ENCODE results near the gene AHDC1.

The AHDC1 gene

GRCh38 chr1:27574871-27575831, 28.8 kb downstream of the AHDC1 start (continued):
- TF ChIP-seq ZNF184 (tag by site-specific recombination; IDR thresholded peaks at IDR 0.05): peak; percentile 66; the same call in 1 of the 2 replicates
- no peak for TF ChIP-seq ZNF621 (tag by site-specific recombination; IDR thresholded peaks at IDR 0.05)
- TF ChIP-seq ZNF26 (tag by site-specific recombination; IDR thresholded peaks at IDR 0.05): no peak
- TF ChIP-seq ZBTB48 (tag by site-specific recombination; IDR thresholded peaks at IDR 0.05): peak; percentile 78
- TF ChIP-seq YY2 (tag by site-specific recombination; IDR thresholded peaks at IDR 0.05): no peak
- no peak for TF ChIP-seq ZNF623 (tag by site-specific recombination; IDR thresholded peaks at IDR 0.05)
- TF ChIP-seq ZEB2 (tag by site-specific recombination; IDR thresholded peaks at IDR 0.05): peak; percentile 94
- no peak for TF ChIP-seq ZNF169 (tag by site-specific recombination; IDR thresholded peaks at IDR 0.05)
- TF ChIP-seq ZBTB8A (tag by site-specific recombination; IDR thresholded peaks at IDR 0.05): peak; percentile 94
- TF ChIP-seq GFI1B (tag by site-specific recombination; IDR thresholded peaks at IDR 0.05): no peak; the same call in 1 of the 2 replicates
- TF ChIP-seq ZBTB11 (tag by site-specific recombination; conservative IDR thresholded peaks at IDR 0.05; ENCODE audit: low read depth): no peak
- TF ChIP-seq ZNF677 (tag by site-specific recombination; IDR thresholded peaks at IDR 0.05): no peak
- no peak for TF ChIP-seq ZNF155 (tag by site-specific recombination; IDR thresholded peaks at IDR 0.05)
- TF ChIP-seq ZNF394 (tag by site-specific recombination; IDR thresholded peaks at IDR 0.05; ENCODE audit: borderline replicate concordance): peak; percentile 41; the same call in 1 of the 2 replicates
- no peak for TF ChIP-seq ZNF426 (tag by site-specific recombination; IDR thresholded peaks at IDR 0.05)
- no peak for TF ChIP-seq HOXA7 (CRISPR knock-in tag; IDR thresholded peaks at IDR 0.05; ENCODE audit: borderline replicate concordance)
- TF ChIP-seq ZNF768 (tag by site-specific recombination; IDR thresholded peaks at IDR 0.05): no peak
- TF ChIP-seq ZNF501 (tag by site-specific recombination; IDR thresholded peaks at IDR 0.05): peak; percentile 44; the same call in 1 of the 2 replicates
- no peak for TF ChIP-seq SCRT1 (tag by site-specific recombination; IDR thresholded peaks at IDR 0.05; ENCODE audit: borderline replicate concordance)
- peak; percentile 77 for TF ChIP-seq ZBTB26 (tag by site-specific recombination; optimal IDR thresholded peaks at IDR 0.05)
- peak; percentile 85 for TF ChIP-seq SP3 (tag by site-specific recombination; IDR thresholded peaks at IDR 0.05)
- TF ChIP-seq TRIM28 (IDR thresholded peaks at IDR 0.05; ENCODE audit: borderline replicate concordance, low read length): no peak
- TF ChIP-seq GLIS1 (tag by site-specific recombination; IDR thresholded peaks at IDR 0.05): peak; percentile 89
- TF ChIP-seq ZNF707 (tag by site-specific recombination; IDR thresholded peaks at IDR 0.05): no peak
- TF ChIP-seq ZNF157 (tag by site-specific recombination; IDR thresholded peaks at IDR 0.05): no peak
- TF ChIP-seq ZNF341 (tag by site-specific recombination; IDR thresholded peaks at IDR 0.05; ENCODE audit: low read depth): peak; percentile 72
- TF ChIP-seq ZNF629 (tag by site-specific recombination; IDR thresholded peaks at IDR 0.05): no peak; the same call in 1 of the 2 replicates
- no peak for TF ChIP-seq ZFP3 (tag by site-specific recombination; IDR thresholded peaks at IDR 0.05; ENCODE audit: low read depth)
- no peak for TF ChIP-seq PRDM6 (tag by site-specific recombination; IDR thresholded peaks at IDR 0.05)
- 0 out of 2 replicates have a peak, but pooled peaks have one; percentile 32 for TF ChIP-seq ZNF843 (tag by site-specific recombination; IDR thresholded peaks at IDR 0.05)
- TF ChIP-seq ZNF76 (tag by site-specific recombination; IDR thresholded peaks at IDR 0.05; ENCODE audit: borderline replicate concordance, low read depth): peak; percentile 77
